Vagina (tissue), 2 donors: Measurements from ENCODE around the gene CDK5R1.

Experiments used
- CTCF ChIP-seq, 3 experiments: fragments of 450-650 bp in 2 of 3; fragments of 200-600 bp in 1 of 3; sonication (generic) in 1 of 3; IDR thresholded peaks; one replicate each; pipeline ENCODE4 v1.5.1; 2017 to 2019; ENCODE audit warnings: antibody characterized with exemption in 3 of 3, mild to moderate bottlenecking in 2 of 3, moderate library complexity in 2 of 3
- POLR2A ChIP-seq, 2 donors: fragments of 450-650 bp; IDR thresholded peaks; one replicate each; pipeline ENCODE4 v1.6.1; 2017; ENCODE audit warnings: antibody characterized with exemption in 2 of 2, mild to moderate bottlenecking in 2 of 2, moderate library complexity in 2 of 2
- POLR2AphosphoS5 ChIP-seq, 2 donors: sonication (generic); formaldehyde crosslinking; IDR thresholded peaks; one replicate each; pipeline ENCODE4 v1.9.0; 2017; ENCODE audit warnings: antibody characterized with exemption in 2 of 2, mild to moderate bottlenecking in 2 of 2, low read depth in 1 of 2; ENCODE audit not compliant: insufficient read depth in 1 of 2

GRCh38 chr17:32528825-32529224 lies 42.0 kb downstream of the CDK5R1 start:
- TF ChIP-seq CTCF (IDR thresholded peaks at IDR 0.05): no peak
- no peak for TF ChIP-seq POLR2A (IDR thresholded peaks at IDR 0.05)
- no peak for TF ChIP-seq POLR2AphosphoS5 (IDR thresholded peaks at IDR 0.05; ENCODE audit: insufficient read depth in 1 of 2, low read depth in 1 of 2)
